ENCODE measurements around the gene TWSG1. TPM values are rescaled to one million over a fixed set of nuclear protein-coding genes. Genes with fewer than 3 reads are reported as not detected.
A peak's percentile ranks its signal among the peaks of the same experiment; 100 is the strongest.

TWSG1 gene
- total and polyA plus RNA-seq, 7 donors, result 3.6 to 8.5 (median 7.0) TPM

GRCh38 chr18:9437021-9437437 is 102.5 kb downstream of the TWSG1 start:
- no peak for TF ChIP-seq CTCF (IDR thresholded peaks at IDR 0.05)
- no peak for ATAC-seq

GRCh38 chr18:9437672-9438071 is 103.1 kb downstream of the TWSG1 start:
- Histone ChIP-seq H3K9me3 (no peaks in the 10 kb centered on the region), H3K27ac (no peak overlapping the region), H3K4me3 (no peak overlapping the region), H3K27me3 (ENCODE audit: insufficient read depth in 3 of 3, low read length in 2 of 3) (peaks cover 0 to 1% (median 0%) of the 10 kb centered on the region in 3 donors), H3K4me1 (no peaks in the 10 kb centered on the region), H3K36me3 (ENCODE audit: insufficient read depth in 1 of 2, low read depth in 1 of 2) (no peaks in the 10 kb centered on the region)
- DNase-seq, result no peak
- intact Hi-C loops (cut with DNase I), result no loop called here
- 88 to 90% (median 90%) methylated on average over 4 of the region's 4 CpGs for WGBS, 3 donors
- no peak for ATAC-seq
- TF ChIP-seq CTCF (IDR thresholded peaks at IDR 0.05), result no peak

More at GRCh38 chr18:9437021-9437437, 102.5 kb downstream of the TWSG1 start:
- intact Hi-C loops (cut with DNase I), result no loop called here
- Histone ChIP-seq H3K4me3 (no peak overlapping the region), H3K36me3 (ENCODE audit: insufficient read depth in 1 of 2, low read depth in 1 of 2) (no peaks in the 10 kb centered on the region), H3K27me3 (ENCODE audit: insufficient read depth in 3 of 3, low read length in 2 of 3) (peaks cover 0 to 1% (median 0%) of the 10 kb centered on the region in 3 donors), H3K9me3 (no peaks in the 10 kb centered on the region), H3K27ac (no peak overlapping the region), H3K4me1 (no peaks in the 10 kb centered on the region)
- DNase-seq, result peak in 1 of 2 donors; percentile 24
- WGBS, 3 donors, result 32 to 37% (median 35%) methylated on average over 5 of the region's 5 CpGs

- TF ChIP-seq CTCF (IDR thresholded peaks at IDR 0.05), result no peak
Measured at GRCh38 chr18:9441061-9441460, 106.5 kb downstream of the TWSG1 start.

GRCh38 chr18:9444549-9444948 is 110.0 kb downstream of the TWSG1 start:
- ATAC-seq (no peak), DNase-seq (no peak)
- 95 to 97% (median 96%) methylated on average over 3 of the region's 3 CpGs for WGBS, 3 donors
- H3K27ac ChIP-seq, result no peak overlapping the region
- intact Hi-C loops (cut with DNase I), result no loop called here
- H3K36me3 ChIP-seq (ENCODE audit: insufficient read depth in 1 of 2, low read depth in 1 of 2), result no peaks in the 10 kb centered on the region
- H3K4me1 ChIP-seq, result no peaks in the 10 kb centered on the region
- no peak for TF ChIP-seq CTCF (IDR thresholded peaks at IDR 0.05)
- H3K27me3 ChIP-seq (ENCODE audit: insufficient read depth in 3 of 3, low read length in 2 of 3), result peaks cover 0 to 3% (median 0%) of the 10 kb centered on the region in 3 donors
- H3K9me3 ChIP-seq, result no peaks in the 10 kb centered on the region
- no peak overlapping the region for H3K4me3 ChIP-seq

More at GRCh38 chr18:9441061-9441460, 106.5 kb downstream of the TWSG1 start:
- no peaks in the 10 kb centered on the region for H3K4me1 ChIP-seq
- H3K27ac ChIP-seq, result no peak overlapping the region
- H3K4me3 ChIP-seq, result no peak overlapping the region
- H3K36me3 ChIP-seq (ENCODE audit: insufficient read depth in 1 of 2, low read depth in 1 of 2), result no peaks in the 10 kb centered on the region
- ATAC-seq (no peak), DNase-seq (no peak)
- intact Hi-C loops (cut with DNase I), result no loop called here
- no peaks in the 10 kb centered on the region for H3K9me3 ChIP-seq
- 92 to 93% (median 93%) methylated on average over 3 of the region's 3 CpGs for WGBS, 3 donors
- peaks cover 0 to 1% (median 0%) of the 10 kb centered on the region in 3 donors for H3K27me3 ChIP-seq (ENCODE audit: insufficient read depth in 3 of 3, low read length in 2 of 3)

- ATAC-seq (no peak), DNase-seq (no peak)
- Histone ChIP-seq H3K4me1 (no peaks in the 10 kb centered on the region), H3K4me3 (no peak overlapping the region), H3K9me3 (no peaks in the 10 kb centered on the region), H3K27me3 (ENCODE audit: insufficient read depth in 3 of 3, low read length in 2 of 3) (peaks cover 0 to 3% (median 0%) of the 10 kb centered on the region in 3 donors), H3K27ac (no peak overlapping the region), H3K36me3 (ENCODE audit: insufficient read depth in 1 of 2, low read depth in 1 of 2) (no peaks in the 10 kb centered on the region)
- intact Hi-C loops (cut with DNase I), result no loop called here
- WGBS, 3 donors, result 89 to 91% (median 89%) methylated on average over 5 of the region's 5 CpGs
- TF ChIP-seq CTCF (IDR thresholded peaks at IDR 0.05), result no peak
Measured at GRCh38 chr18:9446839-9447238, 112.3 kb downstream of the TWSG1 start.
